ENCODE results near the gene BCL2L12.

BCL2L12 gene

DNA sequence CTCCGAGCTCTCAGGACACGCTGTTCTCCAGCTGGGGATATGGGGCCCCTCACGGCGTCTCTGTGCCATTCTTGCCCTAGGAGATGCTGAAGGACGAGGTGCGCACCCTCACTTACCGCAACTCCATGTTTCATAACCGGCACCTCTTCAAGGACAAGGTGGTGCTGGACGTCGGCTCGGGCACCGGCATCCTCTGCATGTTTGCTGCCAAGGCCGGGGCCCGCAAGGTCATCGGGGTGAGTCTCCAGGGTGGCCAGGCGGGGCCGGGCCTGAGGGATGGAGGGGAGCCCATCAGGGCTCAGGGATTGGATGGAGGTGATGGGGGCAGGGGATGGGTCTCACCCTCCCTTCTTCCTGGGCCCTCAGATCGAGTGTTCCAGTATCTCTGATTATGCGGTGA is 16.1 kb downstream of the BCL2L12 start:
- Histone ChIP-seq H3K27me3 (ENCODE audit: control insufficient read depth, insufficient read depth, low read length) (no peaks in the 10 kb centered on the region), H3K9me3 (ENCODE audit: control insufficient read depth, insufficient read depth, low read depth, low read length) (no peaks in the 10 kb centered on the region), H3K4me3 (ENCODE audit: low read depth, low read length) (no peak overlapping the region), H3K27ac (ENCODE audit: low read depth, low read length) (no peak overlapping the region), H3K4me1 (ENCODE audit: control insufficient read depth, insufficient read depth, low read length) (peaks cover 18% of the 10 kb centered on the region), H3K36me3 (ENCODE audit: control insufficient read depth, insufficient read depth, low read length) (peaks cover 53% of the 10 kb centered on the region), H3K9ac (ENCODE audit: low read length) (no peak overlapping the region)

DNA sequence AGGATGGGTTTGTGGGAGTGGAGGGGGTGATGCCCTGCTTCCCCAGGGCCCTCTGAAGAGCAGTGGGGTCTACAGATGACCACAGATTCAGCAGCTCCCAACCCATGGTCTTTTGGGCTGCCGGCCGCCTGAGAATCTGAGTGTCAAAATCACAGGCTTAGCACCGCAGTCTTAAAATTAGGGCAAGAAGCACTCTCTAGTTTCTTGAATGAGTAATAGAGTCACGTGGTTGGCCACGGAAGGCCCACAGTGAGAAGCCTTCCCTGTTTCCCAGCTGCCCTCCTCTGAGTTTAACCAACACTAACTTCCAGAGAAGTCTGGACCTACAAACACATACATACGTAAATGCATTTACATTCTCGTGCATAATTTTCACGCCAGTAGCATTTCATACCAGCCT is 16.5 kb downstream of the BCL2L12 start:
- H3K9ac ChIP-seq (ENCODE audit: low read length), result no peak overlapping the region
- H3K4me1 ChIP-seq (ENCODE audit: control insufficient read depth, insufficient read depth, low read length), result peaks cover 18% of the 10 kb centered on the region
- H3K4me3 ChIP-seq (ENCODE audit: low read depth, low read length), result no peak overlapping the region
- peaks cover 58% of the 10 kb centered on the region for H3K36me3 ChIP-seq (ENCODE audit: control insufficient read depth, insufficient read depth, low read length)
- no peaks in the 10 kb centered on the region for H3K27me3 ChIP-seq (ENCODE audit: control insufficient read depth, insufficient read depth, low read length)
- H3K9me3 ChIP-seq (ENCODE audit: control insufficient read depth, insufficient read depth, low read depth, low read length), result no peaks in the 10 kb centered on the region
- no peak overlapping the region for H3K27ac ChIP-seq (ENCODE audit: low read depth, low read length)

- H3K4me1 ChIP-seq (ENCODE audit: control insufficient read depth, insufficient read depth, low read length), result peaks cover 19% of the 10 kb centered on the region
- H3K9ac ChIP-seq (ENCODE audit: low read length), result no peak overlapping the region
- no peak overlapping the region for H3K27ac ChIP-seq (ENCODE audit: low read depth, low read length)
- H3K27me3 ChIP-seq (ENCODE audit: control insufficient read depth, insufficient read depth, low read length), result no peaks in the 10 kb centered on the region
- H3K4me3 ChIP-seq (ENCODE audit: low read depth, low read length), result no peak overlapping the region
- H3K36me3 ChIP-seq (ENCODE audit: control insufficient read depth, insufficient read depth, low read length), result peaks cover 71% of the 10 kb centered on the region
- no peaks in the 10 kb centered on the region for H3K9me3 ChIP-seq (ENCODE audit: control insufficient read depth, insufficient read depth, low read depth, low read length)
These were observed 18.1 kb downstream of the BCL2L12 start for GRCh38 chr19:49683814-49684250.

DNA sequence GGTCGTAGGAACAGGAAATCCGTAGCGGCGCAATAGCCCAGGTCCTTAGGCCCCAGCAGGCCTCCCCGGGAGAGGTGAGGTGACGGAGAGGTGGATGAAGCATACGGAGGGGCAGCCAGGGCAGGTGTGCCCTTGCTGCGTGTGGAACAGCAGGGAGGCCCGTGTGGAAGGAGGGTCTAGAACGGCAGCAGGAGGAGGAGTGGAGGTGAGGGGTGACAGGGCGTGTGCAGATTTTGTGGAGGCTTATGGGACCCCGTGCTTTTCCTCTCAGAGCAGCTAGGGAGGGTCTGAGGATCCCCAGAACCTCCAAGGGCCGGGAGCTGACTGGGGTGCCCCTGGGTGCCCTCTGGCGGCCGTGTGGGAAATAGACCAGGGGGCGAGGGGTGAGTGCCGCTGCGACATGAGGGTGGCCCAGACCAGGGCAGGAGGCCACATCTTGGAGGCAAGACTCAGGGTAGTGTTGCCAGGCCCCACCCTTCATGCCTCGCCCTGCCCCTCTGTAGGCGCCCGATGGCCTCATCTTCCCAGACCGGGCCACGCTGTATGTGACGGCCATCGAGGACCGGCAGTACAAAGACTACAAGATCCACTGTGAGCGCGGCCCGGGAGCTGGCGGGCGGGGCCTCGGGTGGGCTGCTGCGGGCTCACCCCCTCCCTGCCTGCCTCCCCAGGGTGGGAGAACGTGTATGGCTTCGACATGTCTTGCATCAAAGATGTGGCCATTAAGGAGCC is 18.7 kb downstream of the BCL2L12 start:
- H3K4me1 ChIP-seq (ENCODE audit: control insufficient read depth, insufficient read depth, low read length), result peaks cover 14% of the 10 kb centered on the region
- H3K9ac ChIP-seq (ENCODE audit: low read length), result no peak overlapping the region
- no peaks in the 10 kb centered on the region for H3K27me3 ChIP-seq (ENCODE audit: control insufficient read depth, insufficient read depth, low read length)
- H3K36me3 ChIP-seq (ENCODE audit: control insufficient read depth, insufficient read depth, low read length), result peaks cover 75% of the 10 kb centered on the region
- no peaks in the 10 kb centered on the region for H3K9me3 ChIP-seq (ENCODE audit: control insufficient read depth, insufficient read depth, low read depth, low read length)
- no peak overlapping the region for H3K4me3 ChIP-seq (ENCODE audit: low read depth, low read length)
- H3K27ac ChIP-seq (ENCODE audit: low read depth, low read length), result no peak overlapping the region

DNA sequence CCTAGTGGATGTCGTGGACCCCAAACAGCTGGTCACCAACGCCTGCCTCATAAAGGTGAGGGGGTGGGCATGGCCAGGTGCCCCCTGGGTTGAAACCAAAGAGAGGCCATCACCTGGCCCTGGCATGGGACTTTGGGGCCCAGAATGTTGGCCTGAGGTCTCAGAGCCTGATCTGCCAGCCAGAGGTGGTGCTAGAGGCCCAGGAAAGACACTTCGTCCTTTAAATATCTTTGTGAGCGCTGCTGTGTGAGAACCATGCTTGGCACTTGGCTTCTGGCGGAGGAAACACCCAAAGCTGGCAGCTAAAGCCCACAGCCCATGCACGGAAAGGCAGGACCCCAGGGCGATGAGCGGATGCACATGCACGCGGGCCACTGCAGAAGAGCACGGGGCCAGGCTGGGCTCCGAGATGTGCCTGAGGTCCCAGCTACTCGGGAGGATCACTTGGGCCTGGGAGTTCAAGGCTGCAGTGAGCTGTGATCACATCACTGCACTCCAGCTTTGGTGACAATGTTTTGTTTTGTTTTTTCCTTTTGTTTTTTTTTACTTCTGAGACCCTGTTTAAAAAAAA is 19.3 kb downstream of the BCL2L12 start:
- Histone ChIP-seq H3K36me3 (ENCODE audit: control insufficient read depth, insufficient read depth, low read length) (peaks cover 75% of the 10 kb centered on the region), H3K9ac (ENCODE audit: low read length) (no peak overlapping the region), H3K9me3 (ENCODE audit: control insufficient read depth, insufficient read depth, low read depth, low read length) (no peaks in the 10 kb centered on the region), H3K4me1 (ENCODE audit: control insufficient read depth, insufficient read depth, low read length) (peaks cover 9% of the 10 kb centered on the region), H3K4me3 (ENCODE audit: low read depth, low read length) (no peak overlapping the region), H3K27ac (ENCODE audit: low read depth, low read length) (no peak overlapping the region), H3K27me3 (ENCODE audit: control insufficient read depth, insufficient read depth, low read length) (no peaks in the 10 kb centered on the region)

DNA sequence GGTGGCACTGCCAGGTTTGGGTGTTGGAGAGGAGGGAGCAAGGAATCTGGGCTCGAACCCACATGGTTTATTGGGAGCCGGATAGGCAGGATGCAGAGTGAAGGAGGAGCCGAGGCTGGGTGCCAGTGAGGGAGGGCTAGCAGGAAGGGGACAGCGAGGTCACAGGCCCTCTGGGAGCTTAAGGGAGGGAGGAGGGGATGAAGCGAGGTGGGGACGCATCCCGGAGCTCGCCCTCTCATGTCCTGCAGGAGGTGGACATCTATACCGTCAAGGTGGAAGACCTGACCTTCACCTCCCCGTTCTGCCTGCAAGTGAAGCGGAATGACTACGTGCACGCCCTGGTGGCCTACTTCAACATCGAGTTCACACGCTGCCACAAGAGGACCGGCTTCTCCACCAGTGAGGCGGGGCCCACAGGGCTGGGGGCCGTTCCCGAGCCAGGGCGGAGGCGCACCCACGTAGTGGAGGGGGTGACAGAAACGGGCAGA is 20.2 kb downstream of the BCL2L12 start:
- Histone ChIP-seq H3K4me1 (ENCODE audit: control insufficient read depth, insufficient read depth, low read length) (peaks cover 10% of the 10 kb centered on the region), H3K36me3 (ENCODE audit: control insufficient read depth, insufficient read depth, low read length) (peaks cover 74% of the 10 kb centered on the region)

GRCh38 chr19:49686503-49687088 is 20.9 kb downstream of the BCL2L12 start:
- H3K9me3 ChIP-seq (ENCODE audit: control insufficient read depth, insufficient read depth, low read depth, low read length), result no peaks in the 10 kb centered on the region
- H3K4me3 ChIP-seq (ENCODE audit: low read depth, low read length), result no peak overlapping the region
- no peak overlapping the region for H3K9ac ChIP-seq (ENCODE audit: low read length)
- H3K4me1 ChIP-seq (ENCODE audit: control insufficient read depth, insufficient read depth, low read length), result peaks cover 12% of the 10 kb centered on the region
- peaks cover 69% of the 10 kb centered on the region for H3K36me3 ChIP-seq (ENCODE audit: control insufficient read depth, insufficient read depth, low read length)
- H3K27me3 ChIP-seq (ENCODE audit: control insufficient read depth, insufficient read depth, low read length), result no peaks in the 10 kb centered on the region
- no peak overlapping the region for H3K27ac ChIP-seq (ENCODE audit: low read depth, low read length)

More for the DNA sequence above, 20.2 kb downstream of the BCL2L12 start:
- Histone ChIP-seq H3K9me3 (ENCODE audit: control insufficient read depth, insufficient read depth, low read depth, low read length) (no peaks in the 10 kb centered on the region), H3K4me3 (ENCODE audit: low read depth, low read length) (no peak overlapping the region), H3K9ac (ENCODE audit: low read length) (no peak overlapping the region), H3K27me3 (ENCODE audit: control insufficient read depth, insufficient read depth, low read length) (no peaks in the 10 kb centered on the region), H3K27ac (ENCODE audit: low read depth, low read length) (no peak overlapping the region)

DNA sequence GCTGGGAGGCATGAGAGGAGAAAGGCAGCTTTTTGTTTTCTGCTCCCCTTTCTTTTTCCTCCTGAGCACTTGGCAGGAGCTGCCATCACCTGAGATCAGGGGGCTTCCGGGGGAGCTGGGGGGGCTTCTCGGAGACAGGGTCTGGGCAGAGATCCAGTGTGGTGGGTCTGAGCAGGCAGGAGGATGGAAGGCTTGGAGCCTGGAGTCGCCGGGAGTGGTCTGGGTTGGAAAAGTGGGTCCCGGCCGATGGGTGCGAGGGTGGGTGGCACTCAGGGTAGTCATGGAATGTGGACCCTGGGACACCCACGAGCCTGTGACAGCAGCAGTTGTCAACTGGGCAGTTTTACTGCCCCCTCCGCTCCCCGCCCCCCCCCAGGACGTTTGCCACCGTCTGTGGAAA is 21.4 kb downstream of the BCL2L12 start:
- H3K36me3 ChIP-seq (ENCODE audit: control insufficient read depth, insufficient read depth, low read length), result peaks cover 64% of the 10 kb centered on the region
- no peak overlapping the region for H3K27ac ChIP-seq (ENCODE audit: low read depth, low read length)
- H3K9me3 ChIP-seq (ENCODE audit: control insufficient read depth, insufficient read depth, low read depth, low read length), result no peaks in the 10 kb centered on the region
- no peaks in the 10 kb centered on the region for H3K27me3 ChIP-seq (ENCODE audit: control insufficient read depth, insufficient read depth, low read length)
- H3K9ac ChIP-seq (ENCODE audit: low read length), result no peak overlapping the region
- H3K4me3 ChIP-seq (ENCODE audit: low read depth, low read length), result no peak overlapping the region
- H3K4me1 ChIP-seq (ENCODE audit: control insufficient read depth, insufficient read depth, low read length), result peaks cover 13% of the 10 kb centered on the region

DNA sequence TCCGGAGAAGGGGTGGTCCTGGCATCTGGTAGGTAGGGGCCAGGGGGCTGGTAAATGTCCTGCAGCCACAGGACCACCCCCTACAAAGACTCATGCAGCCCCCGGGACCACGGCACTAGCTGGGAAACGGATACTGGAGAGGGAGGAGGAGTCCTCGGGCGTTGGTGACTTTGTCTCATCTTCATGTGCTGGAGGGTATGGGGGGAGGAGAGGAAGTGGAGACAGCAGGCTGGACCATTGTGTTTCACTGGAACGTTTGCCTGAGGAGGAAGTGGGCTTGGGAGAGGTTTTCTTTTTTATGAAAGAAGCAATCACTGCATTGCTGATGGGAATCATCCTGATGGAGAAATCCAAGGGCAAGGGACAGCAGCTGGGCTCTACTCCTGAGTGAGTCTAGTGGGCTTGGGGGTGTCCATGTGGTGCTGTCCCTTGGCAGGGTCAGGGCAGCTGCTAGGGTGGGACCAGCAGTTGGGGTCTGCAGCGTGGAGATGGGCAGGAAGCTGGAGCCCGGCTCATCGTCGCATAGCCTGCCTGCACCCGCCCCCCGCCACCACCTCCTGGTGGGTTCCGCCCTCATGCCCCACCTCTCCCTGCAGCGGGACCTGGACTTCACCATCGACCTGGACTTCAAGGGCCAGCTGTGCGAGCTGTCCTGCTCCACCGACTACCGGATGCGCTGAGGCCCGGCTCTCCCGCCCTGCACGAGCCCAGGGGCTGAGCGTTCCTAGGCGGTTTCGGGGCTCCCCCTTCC is 22.0 kb downstream of the BCL2L12 start:
- H3K27me3 ChIP-seq (ENCODE audit: control insufficient read depth, insufficient read depth, low read length), result no peaks in the 10 kb centered on the region
- peaks cover 58% of the 10 kb centered on the region for H3K36me3 ChIP-seq (ENCODE audit: control insufficient read depth, insufficient read depth, low read length)
- no peak overlapping the region for H3K9ac ChIP-seq (ENCODE audit: low read length)
- no peak overlapping the region for H3K4me3 ChIP-seq (ENCODE audit: low read depth, low read length)
- no peak overlapping the region for H3K27ac ChIP-seq (ENCODE audit: low read depth, low read length)
- peaks cover 13% of the 10 kb centered on the region for H3K4me1 ChIP-seq (ENCODE audit: control insufficient read depth, insufficient read depth, low read length)
- H3K9me3 ChIP-seq (ENCODE audit: control insufficient read depth, insufficient read depth, low read depth, low read length), result no peaks in the 10 kb centered on the region

DNA sequence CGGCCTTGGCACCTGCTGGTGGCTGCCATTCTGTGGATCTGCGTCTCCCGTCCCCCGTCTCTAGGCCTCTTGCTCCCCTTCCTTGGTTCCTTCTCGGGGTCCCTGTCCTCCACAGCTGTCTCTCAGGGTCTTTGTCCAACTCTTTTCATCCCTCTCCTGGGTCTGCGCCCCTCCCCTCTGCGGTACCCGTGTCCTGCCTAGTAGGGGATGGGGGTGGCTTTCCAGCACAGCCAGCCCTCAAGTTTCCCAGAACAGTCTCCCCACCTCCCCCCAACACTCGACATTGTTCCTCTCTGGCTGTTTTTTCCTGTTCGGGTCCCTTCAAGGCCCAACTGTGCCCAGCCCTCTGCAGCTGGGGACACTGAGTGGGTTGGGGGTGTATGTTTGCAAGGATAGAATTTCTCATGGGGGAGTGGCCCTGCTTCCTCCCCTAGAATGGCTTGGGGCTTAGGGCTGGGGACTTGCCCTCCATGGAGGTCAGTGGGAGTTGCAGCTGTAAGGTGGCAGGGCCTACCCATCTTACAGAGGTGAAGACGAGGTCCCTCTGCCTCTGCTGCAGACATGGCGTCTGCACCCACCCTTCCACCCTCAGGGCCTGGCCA is 22.9 kb downstream of the BCL2L12 start:
- no peaks in the 10 kb centered on the region for H3K9me3 ChIP-seq (ENCODE audit: control insufficient read depth, insufficient read depth, low read depth, low read length)
- H3K4me3 ChIP-seq (ENCODE audit: low read depth, low read length), result no peak overlapping the region
- H3K27ac ChIP-seq (ENCODE audit: low read depth, low read length), result no peak overlapping the region
- no peaks in the 10 kb centered on the region for H3K27me3 ChIP-seq (ENCODE audit: control insufficient read depth, insufficient read depth, low read length)
- no peak overlapping the region for H3K9ac ChIP-seq (ENCODE audit: low read length)
- peaks cover 50% of the 10 kb centered on the region for H3K36me3 ChIP-seq (ENCODE audit: control insufficient read depth, insufficient read depth, low read length)
- H3K4me1 ChIP-seq (ENCODE audit: control insufficient read depth, insufficient read depth, low read length), result peaks cover 13% of the 10 kb centered on the region
